HS-5 (cell line): ENCODE measurements around the gene VAC14.

ENCODE experiments used
- DNase-seq: peaks from one replicate; pipeline ENCODE4 v3.0.0-alpha.2; 2012; ENCODE audit warnings: low read depth

VAC14 gene

DNA sequence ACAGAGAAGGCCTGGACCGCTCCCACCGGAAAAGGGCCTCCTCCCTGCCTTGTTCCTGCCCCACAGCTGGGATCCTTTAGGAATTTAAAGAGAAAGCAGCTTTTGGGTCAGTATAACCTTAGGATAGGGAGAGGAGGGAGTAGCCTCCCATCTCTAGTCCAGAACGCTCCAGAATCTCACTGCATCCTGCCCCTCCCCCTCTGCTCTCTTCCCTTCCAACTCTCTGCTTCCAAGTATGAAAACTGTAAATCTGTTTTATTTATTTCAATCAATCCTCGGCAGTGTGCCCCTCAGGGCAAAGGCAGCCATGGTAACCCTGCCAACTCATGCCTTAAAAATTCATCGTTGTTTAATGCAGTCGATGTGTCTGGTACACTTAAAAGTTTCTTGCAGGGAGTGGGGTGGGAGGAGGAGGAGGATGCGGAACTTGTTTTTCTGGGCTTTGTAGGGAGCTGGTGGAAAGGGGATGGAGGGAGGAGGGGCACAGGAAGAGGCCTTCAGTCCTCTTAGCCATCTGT lies 94.0 kb downstream of the VAC14 start:
- peak; percentile 82 for DNase-seq

DNA sequence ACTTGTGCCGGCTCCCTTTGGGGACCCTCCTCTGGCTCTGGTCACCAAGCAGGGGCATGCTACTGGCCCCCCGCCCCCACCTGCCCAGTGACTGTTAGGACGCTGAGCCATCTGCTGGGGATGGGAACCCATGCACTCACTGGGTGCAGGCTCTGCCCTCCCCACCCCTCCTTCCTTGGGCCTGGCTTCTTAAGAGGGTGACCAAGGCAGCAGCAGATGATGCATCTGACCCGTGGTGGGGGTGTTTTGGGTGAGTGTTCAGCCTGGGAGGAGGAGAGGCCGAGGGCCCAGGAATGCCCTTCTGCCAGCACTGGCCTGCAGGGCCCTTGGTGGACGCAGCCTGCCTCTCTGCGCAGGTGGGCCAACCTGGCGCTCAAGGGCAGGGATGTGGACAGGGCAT lies 95.9 kb downstream of the VAC14 start:
- DNase-seq: no peak

DNA sequence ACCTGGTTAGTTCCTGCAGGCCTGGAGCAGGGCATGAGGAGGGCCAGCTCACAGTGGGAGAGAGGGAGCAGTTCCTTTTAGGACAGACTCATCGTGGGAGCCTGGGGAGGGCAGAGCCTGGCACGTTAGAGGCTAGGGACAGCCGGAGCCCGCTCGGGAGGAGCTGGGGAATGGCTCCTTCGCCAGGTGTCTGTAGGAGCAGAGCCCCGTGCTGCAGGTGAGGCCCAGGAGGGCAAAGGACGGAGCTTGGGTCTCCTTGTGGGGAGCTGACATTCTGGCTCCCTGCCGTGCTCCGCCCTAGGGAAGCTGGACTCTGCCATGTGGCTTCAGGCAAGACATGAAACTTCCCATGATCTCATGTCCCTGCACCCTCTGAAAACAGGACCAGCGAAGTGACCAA lies 96.4 kb downstream of the VAC14 start:
- DNase-seq: no peak

DNA sequence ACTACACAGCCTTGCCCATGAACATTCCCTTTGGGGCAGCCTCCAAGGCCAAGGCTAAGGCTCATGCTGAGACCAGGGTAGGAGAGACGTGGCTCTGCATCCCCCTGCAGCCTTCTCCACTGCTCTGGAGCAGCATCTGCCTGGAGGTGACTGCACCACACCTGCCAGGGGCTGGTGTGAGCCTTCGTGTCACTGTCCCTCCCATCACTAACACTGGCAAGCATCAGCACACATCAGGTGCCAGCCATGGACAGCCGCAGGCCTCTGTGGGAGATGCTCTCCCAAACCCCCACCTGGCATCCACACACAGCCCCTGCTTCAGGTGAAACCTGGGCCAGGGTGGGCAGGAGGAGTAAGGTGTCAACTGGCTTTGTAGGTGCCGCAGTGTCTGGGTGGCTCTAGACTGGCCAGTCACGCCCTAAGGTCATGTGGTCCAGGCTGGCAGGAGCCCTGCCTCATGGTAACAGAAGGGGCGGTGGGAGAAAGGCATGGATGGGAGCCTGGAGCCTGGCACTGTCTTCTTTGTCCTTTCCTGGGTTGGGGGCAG lies 97.0 kb downstream of the VAC14 start:
- no peak for DNase-seq

DNA sequence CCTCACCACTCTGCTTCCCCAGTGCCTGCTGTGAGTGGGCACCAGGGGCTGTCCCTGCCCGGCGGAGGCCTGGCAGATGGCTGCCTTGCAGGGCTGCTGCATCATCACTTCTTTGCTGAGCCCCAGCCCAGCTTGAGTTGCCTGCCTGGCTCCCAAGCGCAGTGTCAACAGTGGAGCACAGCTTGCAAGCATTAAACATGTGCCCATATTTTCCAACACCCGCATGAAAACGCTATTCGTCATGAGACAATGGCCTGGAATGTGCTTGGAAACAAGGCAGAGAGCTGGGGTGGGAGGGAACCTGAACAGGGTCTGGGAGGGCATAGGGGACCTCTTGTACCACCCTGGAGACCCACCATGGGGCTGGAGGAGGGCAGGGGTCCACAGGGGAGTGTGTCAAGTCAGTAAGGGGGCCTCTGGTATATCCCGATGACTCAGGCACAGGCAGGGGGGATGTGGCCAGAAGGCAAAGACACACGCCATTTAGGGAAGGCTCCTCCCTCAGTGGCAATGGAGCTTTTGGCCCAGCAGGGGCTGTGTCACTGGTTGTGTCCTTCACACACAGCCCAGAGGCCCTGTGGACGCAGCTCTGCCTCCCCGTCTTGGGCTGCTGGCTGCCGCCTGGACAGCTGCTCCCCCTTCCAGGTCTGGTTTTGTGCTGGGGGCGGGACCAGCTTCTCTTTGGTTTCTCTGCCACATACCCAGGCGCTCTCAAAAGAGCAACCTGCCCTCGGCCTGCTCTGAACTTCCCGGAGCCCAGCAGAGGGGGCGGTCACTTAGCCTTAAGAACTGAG lies 97.7 kb downstream of the VAC14 start:
- DNase-seq: peak; percentile 54

DNA sequence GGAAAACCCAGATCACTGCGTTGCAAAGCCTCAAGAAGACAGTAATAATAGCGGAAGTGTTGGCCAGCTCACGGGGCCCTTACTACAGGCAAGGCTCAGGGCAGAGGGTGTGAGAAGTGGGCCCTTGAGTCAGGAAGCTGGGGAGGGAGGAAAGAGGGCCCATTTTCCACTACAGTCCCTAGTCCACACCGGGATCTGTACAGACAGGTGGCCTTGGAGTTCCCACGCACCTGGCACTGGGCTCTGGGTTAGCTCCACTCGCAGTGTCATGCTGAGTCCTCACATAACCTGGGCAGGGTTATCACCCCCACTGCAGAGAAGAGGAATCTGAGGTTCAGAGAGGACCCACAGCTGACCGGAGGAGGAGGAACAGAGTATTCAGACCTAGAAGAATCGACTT lies 98.3 kb downstream of the VAC14 start:
- DNase-seq: no peak

DNA sequence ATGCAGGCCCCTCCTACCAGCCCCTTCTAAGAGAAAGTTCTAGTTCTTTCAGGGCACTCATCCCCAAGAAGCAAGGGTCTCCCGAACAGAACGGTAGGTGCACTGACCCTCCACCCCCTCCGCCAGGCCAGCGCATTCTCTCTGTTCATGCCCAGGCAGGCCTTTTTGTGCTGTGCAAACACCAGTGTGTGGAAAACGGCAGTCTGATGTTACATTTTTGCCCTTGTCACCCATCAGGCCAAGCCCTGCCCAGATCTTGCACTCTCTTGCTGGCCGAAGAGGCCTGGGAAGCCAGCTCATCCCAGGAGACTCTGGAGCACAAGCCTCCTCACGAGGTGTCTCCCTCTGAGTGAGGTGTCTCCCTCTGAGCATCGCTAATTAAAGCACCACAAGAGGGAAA lies 99.0 kb downstream of the VAC14 start:
- no peak for DNase-seq

DNA sequence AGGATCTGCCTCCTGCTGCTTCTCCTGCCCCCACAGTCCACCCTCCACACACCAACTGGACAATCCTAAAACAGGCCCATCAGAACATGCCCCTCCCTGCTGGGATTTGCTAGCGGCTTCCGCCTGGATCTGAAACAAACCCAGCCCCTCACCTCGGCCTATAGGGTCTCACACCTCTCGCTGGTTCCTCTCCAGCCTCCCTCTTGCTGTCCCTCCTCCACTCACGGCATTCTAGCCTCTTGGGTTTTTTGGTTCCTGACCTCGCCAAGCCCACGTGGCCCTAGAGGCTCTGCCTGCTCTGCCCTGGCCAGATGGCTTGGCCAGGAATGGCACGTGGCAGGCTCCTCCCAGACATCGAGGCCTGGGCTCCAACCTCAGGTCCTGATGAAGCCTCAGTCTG lies 99.4 kb downstream of the VAC14 start:
- no peak for DNase-seq

DNA sequence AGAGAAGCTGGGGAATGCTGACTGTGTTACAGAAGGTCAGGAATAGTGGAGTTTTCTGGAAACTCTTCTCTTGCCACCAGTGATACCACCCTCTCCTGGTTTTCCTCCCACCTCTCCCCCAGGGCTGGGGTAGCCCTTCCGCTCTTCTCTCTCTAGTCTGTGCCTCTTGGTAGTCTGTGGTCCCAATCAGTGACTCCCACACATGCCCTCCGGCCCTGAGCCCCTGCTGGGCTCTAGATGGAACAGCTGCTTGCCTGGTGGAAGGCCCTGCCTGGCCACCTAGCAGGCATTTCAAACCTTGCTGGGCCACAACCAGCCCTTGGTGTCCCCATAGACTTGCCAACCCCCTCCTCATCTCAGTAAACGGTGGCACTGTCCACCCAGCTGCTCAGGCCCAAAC lies 99.9 kb downstream of the VAC14 start:
- DNase-seq: no peak

DNA sequence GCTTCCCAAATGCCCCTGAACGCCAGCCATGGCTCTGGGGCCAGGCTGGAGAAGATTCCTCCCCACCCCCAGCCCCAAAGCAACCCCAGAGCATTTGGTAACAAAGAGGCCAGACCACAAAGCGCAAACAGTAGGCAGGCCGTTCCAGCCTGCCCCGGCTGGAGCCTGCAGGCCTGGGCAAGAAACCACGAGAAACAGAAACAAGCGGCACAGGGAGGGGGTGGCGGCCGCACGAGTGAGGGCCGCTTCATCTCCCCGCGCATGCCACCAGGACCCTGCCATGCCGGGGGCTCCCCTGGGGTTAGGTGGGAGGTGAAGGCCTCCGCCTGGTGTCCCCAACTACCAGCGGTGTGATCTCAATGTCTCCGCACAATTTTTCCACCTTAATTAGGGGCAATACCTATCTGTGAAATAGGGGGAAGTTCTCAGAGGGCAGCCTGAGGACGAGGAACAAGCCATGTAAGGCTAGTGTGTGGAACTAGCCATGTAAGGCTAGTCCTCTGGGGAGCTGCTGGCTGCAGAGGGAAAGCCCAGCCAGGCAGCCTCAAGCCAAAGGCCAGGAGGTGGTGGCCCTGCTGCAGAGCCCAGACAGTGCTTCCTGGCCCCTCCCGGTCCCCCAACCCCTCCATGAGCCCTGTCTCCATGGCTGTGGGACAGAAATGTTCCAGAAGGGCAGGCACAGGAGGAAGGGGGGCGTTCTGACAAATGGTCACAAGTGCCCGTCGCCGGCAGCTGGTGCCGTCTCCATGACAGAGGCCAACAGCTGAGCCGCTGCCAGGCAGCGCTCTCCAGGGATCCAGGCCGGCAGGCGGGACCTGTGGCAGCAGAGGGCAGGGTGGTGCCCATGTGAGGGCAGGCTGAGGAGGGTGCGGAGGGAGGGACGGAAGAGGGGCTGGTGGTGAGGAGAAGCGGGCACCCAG lies 100.6 kb downstream of the VAC14 start:
- no peak for DNase-seq

DNA sequence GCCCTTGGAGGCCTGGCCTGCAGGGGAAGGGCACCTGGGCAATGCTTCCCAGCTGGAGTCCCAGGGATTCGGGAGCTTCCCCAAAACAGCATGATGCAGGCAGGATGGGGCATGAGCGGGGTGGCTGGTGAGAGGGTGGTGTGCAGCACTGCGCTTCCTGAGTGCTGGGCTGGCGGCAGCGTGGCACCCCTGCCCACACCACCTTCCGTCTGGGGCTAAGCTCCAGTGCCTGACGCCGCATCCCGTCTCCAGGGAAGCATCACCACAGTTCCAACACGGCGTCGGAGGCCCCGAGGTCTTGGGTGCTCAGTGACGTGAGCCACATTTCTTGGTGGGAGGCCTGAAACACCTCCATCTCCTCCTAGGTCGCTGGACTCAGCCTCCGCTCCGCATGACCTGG lies 101.3 kb downstream of the VAC14 start:
- no peak for DNase-seq

DNA sequence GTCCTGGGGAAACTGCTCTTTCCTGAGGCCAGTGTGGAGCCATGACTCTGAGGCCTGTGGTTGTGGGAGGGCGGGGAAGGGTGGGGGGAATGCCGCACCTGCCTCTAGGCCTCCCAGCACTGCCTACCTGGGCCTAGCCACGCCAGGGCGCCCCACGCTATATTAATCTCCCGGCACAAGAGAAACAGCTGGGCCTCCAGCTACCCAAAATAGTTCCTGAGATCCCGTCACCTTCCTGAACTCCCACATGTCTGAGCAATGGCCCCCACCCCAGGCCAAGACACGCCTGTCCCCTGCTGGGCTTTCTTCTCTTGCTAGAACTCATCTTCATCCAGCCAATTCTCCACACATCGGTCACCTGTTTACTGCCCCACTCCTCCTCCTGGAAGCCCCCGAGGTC lies 102.1 kb downstream of the VAC14 start:
- DNase-seq: no peak

DNA sequence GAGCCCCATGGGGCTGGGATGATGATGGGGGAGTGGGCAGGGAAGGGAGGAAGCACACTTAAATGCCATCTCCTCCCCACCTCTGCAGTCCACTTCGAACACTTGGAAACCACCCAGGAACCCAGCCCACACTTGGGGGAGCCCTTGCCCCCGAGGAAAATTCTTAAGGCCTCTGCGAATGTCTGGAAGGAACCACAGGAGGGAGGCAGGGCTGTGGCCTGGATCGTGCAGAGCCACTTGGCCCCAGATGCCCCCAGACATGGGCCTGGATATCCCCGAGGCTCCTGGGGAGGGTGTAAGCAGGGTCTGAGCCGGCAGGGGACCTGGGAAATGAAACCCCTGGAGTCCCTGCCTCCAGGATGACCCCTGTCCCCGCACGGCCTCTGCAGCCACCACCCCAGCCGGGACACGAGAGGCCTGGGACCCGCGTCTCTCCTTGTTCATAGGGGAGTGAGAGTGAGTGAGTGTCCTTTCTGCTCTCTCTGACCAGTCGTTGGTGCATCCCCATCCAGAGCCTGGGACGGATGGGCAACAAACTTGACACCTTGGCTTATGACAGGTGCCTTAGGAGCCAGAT lies 103.3 kb downstream of the VAC14 start:
- DNase-seq: no peak

DNA sequence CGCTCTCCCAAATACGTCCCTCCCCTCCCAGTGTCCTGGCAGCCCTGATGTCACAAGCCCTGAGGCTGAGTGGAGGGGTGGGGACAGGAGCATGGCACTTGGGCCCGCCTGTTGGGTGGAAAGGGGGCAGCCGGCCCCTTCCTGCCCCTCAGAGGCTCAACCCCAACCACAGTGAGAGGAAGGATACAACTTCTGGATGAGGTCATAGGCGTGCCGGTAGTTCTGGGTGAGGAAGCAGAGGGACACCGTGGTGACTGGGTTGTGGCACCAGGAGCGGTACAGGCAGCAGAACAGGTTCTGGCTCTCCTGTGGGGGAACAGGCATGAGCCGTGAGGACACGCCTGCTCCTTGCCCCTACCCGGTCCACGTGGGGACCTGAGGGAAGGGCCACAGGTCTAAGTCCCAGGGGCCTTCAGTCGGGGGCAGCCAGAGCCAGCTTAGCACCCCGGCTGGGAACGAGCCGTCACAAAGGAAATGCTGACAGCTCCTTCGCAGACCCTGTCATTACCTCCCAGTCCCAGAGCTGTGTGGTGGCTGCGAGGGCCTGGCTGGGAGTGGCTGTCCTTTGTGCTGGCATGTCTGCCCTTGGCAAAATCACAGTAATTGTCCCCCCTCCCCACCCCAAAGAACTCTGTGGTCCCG lies 103.9 kb downstream of the VAC14 start:
- no peak for DNase-seq

DNA sequence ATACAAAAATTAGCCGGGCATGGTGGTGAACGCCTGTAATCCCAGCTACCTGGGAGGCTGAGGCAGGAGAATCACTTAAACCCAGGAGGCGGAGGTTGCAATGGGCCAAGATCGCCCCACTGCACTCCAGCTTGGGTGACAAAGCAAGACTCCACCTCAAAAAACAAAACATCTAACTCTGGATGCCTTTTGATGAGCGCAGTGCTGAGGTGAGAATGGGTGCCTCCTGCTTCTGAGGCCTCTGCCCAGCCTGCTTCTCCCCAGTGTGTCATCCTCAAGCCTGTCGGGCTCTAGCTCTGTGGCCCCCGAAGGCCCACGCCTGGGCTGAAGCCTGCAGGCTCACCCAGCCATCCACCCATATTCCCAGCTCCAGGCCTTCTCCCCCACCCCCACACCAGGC lies 104.6 kb downstream of the VAC14 start:
- DNase-seq: no peak

DNA sequence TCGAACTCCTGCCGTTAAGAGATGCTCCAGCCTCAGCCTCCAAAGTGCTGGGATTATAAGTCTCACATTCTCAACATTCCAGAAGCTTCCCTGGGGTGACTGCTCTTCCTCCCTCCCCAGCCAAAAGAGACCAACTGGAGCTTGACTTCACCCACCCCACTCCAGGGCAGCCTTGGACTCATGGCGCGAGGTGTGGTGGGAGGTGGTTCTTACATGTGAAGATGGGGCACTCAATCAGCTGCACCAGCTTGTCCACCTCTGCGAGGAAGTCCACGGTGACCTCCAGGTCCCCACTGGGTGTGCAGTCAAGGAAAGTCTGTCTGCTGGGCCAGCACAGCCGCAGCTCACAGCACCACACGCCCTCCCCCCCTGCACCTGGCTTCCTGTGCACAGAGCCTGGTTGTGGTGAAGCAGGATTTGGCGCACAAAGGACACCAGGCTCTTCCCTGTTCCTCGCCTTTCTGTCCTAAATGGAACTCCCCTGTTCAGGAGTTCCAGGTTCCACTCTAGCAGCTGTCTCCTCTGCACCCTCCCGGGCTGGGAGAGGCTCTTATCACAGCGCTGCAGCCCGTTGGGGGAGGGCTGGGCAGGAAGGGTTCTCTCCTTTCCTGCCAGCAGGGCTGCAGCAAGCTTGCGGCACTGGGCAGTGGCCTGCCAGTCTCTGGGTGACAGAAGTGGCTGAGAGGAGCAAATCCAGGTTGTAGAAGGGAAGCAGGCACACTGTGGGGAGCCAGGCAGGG lies 105.5 kb downstream of the VAC14 start:
- no peak for DNase-seq

DNA sequence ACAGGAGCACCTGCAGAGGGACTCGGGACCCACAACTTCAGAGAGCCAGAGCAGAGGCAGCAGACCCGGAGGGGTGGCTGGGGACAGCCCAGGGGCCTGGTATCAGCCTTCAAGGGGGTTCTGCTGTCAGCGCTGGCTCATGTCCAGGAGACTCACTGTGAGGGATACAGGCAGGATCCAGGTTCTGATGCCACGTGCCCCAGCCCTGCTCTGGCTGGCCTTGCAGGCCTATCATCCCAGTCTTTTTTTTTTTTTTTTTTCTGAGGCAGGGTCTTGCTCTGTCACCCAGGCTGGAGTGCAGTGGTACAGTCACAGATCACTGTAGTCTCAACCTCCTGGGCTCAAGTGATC lies 106.1 kb downstream of the VAC14 start:
- DNase-seq: no peak

DNA sequence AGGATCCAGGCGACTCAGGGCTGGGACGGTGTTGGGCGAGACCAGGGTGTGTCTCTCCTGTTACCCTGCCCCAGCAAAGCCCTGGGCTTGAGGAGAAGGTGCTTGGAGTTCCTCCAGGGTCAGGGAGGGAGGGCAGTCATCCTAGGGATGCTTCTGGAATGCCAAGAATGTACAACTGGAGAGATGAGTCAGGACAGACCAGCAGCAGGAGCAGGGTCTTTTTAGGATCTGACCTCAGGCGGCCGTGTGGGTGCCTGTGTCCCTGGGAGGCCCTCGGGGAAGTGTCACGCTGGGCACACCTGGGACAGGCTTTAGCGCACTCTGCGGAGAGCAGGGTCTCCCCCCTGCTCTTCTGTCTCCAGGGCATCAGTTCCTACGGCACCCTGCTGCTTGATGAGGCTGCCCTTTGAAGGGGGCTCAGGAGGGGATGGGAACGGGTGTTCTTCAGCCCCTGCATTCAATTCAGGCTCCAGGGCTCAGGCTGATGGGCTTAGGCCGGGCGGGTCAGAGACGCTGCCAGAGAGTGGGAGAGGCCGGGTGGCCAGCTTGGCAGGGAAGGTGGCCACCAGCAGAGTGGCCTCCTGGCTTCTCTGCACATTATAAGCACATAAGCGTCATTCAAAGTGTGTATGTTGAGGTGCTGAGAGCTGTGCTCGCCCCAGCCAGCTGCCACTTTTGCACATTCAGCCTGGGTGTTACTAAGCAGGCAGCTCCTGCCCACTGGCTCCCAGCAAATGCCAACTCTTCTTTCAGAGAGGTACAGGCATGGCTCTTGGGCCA lies 106.7 kb downstream of the VAC14 start:
- DNase-seq: peak; percentile 92

DNA sequence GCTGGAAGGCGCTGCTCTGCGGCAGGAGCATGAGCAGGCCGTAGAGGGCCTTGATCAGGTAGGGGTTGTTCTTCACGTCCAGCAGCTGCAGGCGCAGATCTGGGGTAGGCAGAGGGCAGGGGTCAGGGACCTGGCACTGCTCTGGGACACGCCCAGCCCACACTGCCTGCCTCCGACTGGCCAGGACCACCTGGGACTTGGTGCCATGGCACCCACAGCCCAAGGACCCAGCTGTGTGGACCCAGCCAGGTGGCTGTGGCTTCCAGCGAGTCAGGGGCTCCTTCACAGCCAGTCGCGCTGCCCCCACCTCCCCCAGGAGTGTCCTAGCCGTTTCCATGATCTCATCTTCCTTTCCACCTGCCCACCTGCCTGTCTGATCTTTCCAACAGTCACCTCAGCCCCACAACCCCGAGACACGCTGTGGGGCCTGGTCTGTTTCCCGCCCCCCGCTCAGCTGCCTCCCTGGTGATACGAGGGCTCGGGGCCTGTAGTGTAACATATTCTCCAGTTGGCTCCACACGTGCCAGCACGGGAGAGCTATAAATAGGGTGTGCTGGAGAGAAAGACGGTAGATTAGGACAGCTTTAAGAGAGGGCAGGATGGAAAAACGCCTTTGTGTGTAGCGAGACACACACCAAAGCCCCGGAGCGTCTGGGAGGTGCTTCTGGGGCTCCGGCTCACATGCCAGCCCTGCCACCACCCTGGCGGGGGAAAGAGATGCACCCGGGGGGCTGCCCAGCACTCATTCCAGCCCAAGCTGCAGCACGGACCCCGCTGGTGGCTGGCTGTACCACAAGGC lies 107.9 kb downstream of the VAC14 start:
- no peak for DNase-seq
